K562 (cell line): ENCODE measurements around the gene SLC28A1. TPM values are rescaled to one million over a fixed set of nuclear protein-coding genes. Genes with fewer than 3 reads are reported as not detected.

Source experiments
- ATAC-seq: fragments of 200-7000 bp; cut with Tn5 transposase; 3 replicates; pipeline ENCODE4 v1.9.1; 2020; ENCODE audit warnings: moderate library complexity
- BruUV-seq: library from RNA; stranded (reverse); fragments of 400-500 nt; replicated peaks from 2 replicates; lab custom pipeline; 2021; lab: Mats Ljungman, UMichigan
- CTCF ChIA-PET: fragments of 300-600 bp; formaldehyde crosslinking; extraction: SDS; loops from one replicate; lab custom pipeline; 2021; ENCODE audit warnings: low intra/inter-chr PET ratio; lab: Yijun Ruan, JAX
- POLR2A ChIA-PET: fragments of 300-600, 350-650 bp; sonication (Branson Sonifier 250); formaldehyde crosslinking; extraction: SDS; loops from one replicate; lab custom pipeline; 2021; ENCODE audit warnings: antibody characterized with exemption, inconsistent platforms; lab: Yijun Ruan, JAX
- DNase-seq, 4 experiments: peaks; one replicate each; pipeline versions ENCODE4 v3.0.0 to v3.0.0-alpha.2; 2011 to 2018; ENCODE audit warnings: low spot score in 3 of 4, mixed read lengths in 3 of 4; ENCODE audit errors: extremely low read depth in 1 of 4
- FAIRE-seq: peaks from 2 replicates; lab custom pipeline; 2011; peaks lifted over from hg19 to GRCh38; lab: Jason Lieb, UNC
- H2AFZ ChIP-seq: 2 replicates; pipeline ENCODE4 v1.6.0; 2011; ENCODE audit warnings: low read depth, low read length, control low read depth, inconsistent platforms
- H3K27ac ChIP-seq: fragments of 200-600 bp; 3 replicates; pipeline ENCODE4 v1.8.0; 2011; ENCODE audit warnings: low read depth, mild to moderate bottlenecking, control low read depth, inconsistent platforms, low read length, moderate library complexity, mixed read lengths; ENCODE audit errors: extremely low read depth
- H3K27me3 ChIP-seq, 2 experiments: fragments of 300-600 bp in 1 of 2; 2 replicates in 1 of 2; 3 replicates in 1 of 2; pipeline versions ENCODE4 v1.6.0 to v1.8.0; 2011; ENCODE audit warnings: inconsistent platforms in 2 of 2, low read length in 2 of 2, mild to moderate bottlenecking in 1 of 2, mixed read lengths in 1 of 2, moderate library complexity in 1 of 2; ENCODE audit not compliant: control insufficient read depth in 2 of 2, insufficient read depth in 2 of 2
- H3K36me3 ChIP-seq: fragments of 300-600 bp; 3 replicates; pipeline ENCODE4 v1.8.0; 2011; ENCODE audit warnings: mild to moderate bottlenecking, low read length, inconsistent platforms; ENCODE audit not compliant: control insufficient read depth, insufficient read depth
- H3K4me1 ChIP-seq, 2 experiments: fragments of 200-600 bp in 1 of 2; replicated peaks in 1 of 2; 2 replicates in 1 of 2; 3 replicates in 1 of 2; pipeline versions ENCODE4 v1.5.1 to v1.8.0; 2011; ENCODE audit warnings: inconsistent platforms in 2 of 2, low read length in 2 of 2, mild to moderate bottlenecking in 1 of 2, mixed read lengths in 1 of 2, moderate library complexity in 1 of 2; ENCODE audit not compliant: control insufficient read depth in 2 of 2, insufficient read depth in 2 of 2
- H3K4me2 ChIP-seq: 2 replicates; pipeline ENCODE4 v1.6.1; 2011; ENCODE audit warnings: low read length, control low read depth, inconsistent platforms, mixed read lengths; ENCODE audit not compliant: insufficient read depth
- H3K4me3 ChIP-seq: fragments of 200-600 bp; sonication (generic), shearing (Covaris generic); 2 replicates; pipeline ENCODE4 v1.5.1; 2016; ENCODE audit warnings: control low read depth, inconsistent platforms
- H3K79me2 ChIP-seq: fragments of 200-600 bp; 3 replicates; pipeline ENCODE4 v1.8.0; 2011; ENCODE audit warnings: low read length, inconsistent platforms; ENCODE audit not compliant: control insufficient read depth, insufficient read depth
- H3K9ac ChIP-seq, 2 experiments: 2 replicates each; pipeline versions ENCODE4 v1.6.0 to v1.6.1; 2011; ENCODE audit warnings: low read depth in 2 of 2, low read length in 2 of 2, control low read depth in 1 of 2, inconsistent platforms in 1 of 2, mild to moderate bottlenecking in 1 of 2, mixed read lengths in 1 of 2; ENCODE audit not compliant: insufficient read depth in 1 of 2
- H3K9me1 ChIP-seq: one replicate; pipeline ENCODE4 v1.6.0; 2011; ENCODE audit warnings: inconsistent platforms, mild to moderate bottlenecking, low read length, moderate library complexity; ENCODE audit not compliant: control insufficient read depth, insufficient read depth
- H3K9me3 ChIP-seq: replicated peaks from 2 replicates; pipeline ENCODE4 v1.5.1; 2011; ENCODE audit warnings: low read depth, low read length, inconsistent platforms; ENCODE audit not compliant: control insufficient read depth, insufficient read depth
- H4K20me1 ChIP-seq: replicated peaks from 2 replicates; pipeline ENCODE4 v1.6.1; 2011; ENCODE audit warnings: low read length, inconsistent platforms, mixed read lengths; ENCODE audit not compliant: control insufficient read depth, insufficient read depth
- ADNP ChIP-seq: fragments of 200-800 bp; sonication (Bioruptor generic); IDR thresholded peaks from 2 replicates; pipeline ENCODE4 v1.6.1; 2016; ENCODE audit warnings: missing genetic modification characterization, missing compliant biosample characterization
- ARID1B ChIP-seq: fragments of 450-650 bp; IDR thresholded peaks from 2 replicates; pipeline ENCODE4 v1.6.1; 2016; ENCODE audit warnings: antibody characterized with exemption, mild to moderate bottlenecking, inconsistent platforms
- BCOR ChIP-seq: fragments of 450-650 bp; IDR thresholded peaks from 2 replicates; pipeline ENCODE4 v1.6.1; 2016
- BHLHE40 ChIP-seq: IDR thresholded peaks from 2 replicates; pipeline ENCODE4 v1.6.1; 2011; ENCODE audit warnings: low read length, improper control_type of control experiment
- CREB1 ChIP-seq, 2 experiments: sonication (generic) in 1 of 2; formaldehyde crosslinking in 1 of 2; IDR thresholded peaks; 2 replicates each; pipeline versions ENCODE4 v1.6.1 to v1.8.0; 2012 to 2022; ENCODE audit warnings: inconsistent platforms in 1 of 2, mild to moderate bottlenecking in 1 of 2, missing genetic modification reagents in 1 of 2, moderate library complexity in 1 of 2
- FOS ChIP-seq: IDR thresholded peaks from 3 replicates; pipeline ENCODE4 v1.6.1; 2011; ENCODE audit not compliant: insufficient read length; ENCODE audit errors: extremely low read depth
- HDAC1 ChIP-seq, 2 experiments: fragments of 450-650 bp; IDR thresholded peaks; 2 replicates each; pipeline ENCODE4 v1.6.1; 2016 to 2017; ENCODE audit warnings: inconsistent platforms in 1 of 2, mild to moderate bottlenecking in 1 of 2, moderate library complexity in 1 of 2
- JUND ChIP-seq, 2 experiments: IDR thresholded peaks; 2 replicates in 1 of 2; 3 replicates in 1 of 2; pipeline ENCODE4 v1.6.1; 2011; ENCODE audit warnings: borderline replicate concordance in 2 of 2, low read depth in 2 of 2, low read length in 2 of 2, improper control_type of control experiment in 1 of 2, missing biosample characterization in 1 of 2, missing genetic modification characterization in 1 of 2, missing genetic modification reagents in 1 of 2
- KDM1A ChIP-seq, 2 experiments: fragments of 450-650 bp; IDR thresholded peaks; 2 replicates each; pipeline ENCODE4 v1.6.1; 2016; ENCODE audit warnings: mild to moderate bottlenecking in 2 of 2
- POLR2A ChIP-seq: fragments of 450-650 bp; conservative IDR thresholded peaks from 2 replicates; pipeline ENCODE4 v1.6.1; 2016
- POLR3G ChIP-seq: IDR thresholded peaks from 2 replicates; pipeline ENCODE4 v1.6.1; 2011; ENCODE audit not compliant: insufficient read length, insufficient replicate concordance; ENCODE audit errors: extremely low read depth
- PRPF4 ChIP-seq: fragments of 200-400 bp; formaldehyde crosslinking; IDR thresholded peaks from one replicate; pipeline ENCODE4 v1.6.1; 2017; ENCODE audit warnings: low read length, low read depth, mild to moderate bottlenecking; ENCODE audit not compliant: insufficient read depth, poor library complexity, severe bottlenecking
- RB1 ChIP-seq: fragments of 450-650 bp; IDR thresholded peaks from 2 replicates; pipeline ENCODE4 v1.6.1; 2017; ENCODE audit warnings: low read depth, mild to moderate bottlenecking
- RCOR1 ChIP-seq, 2 experiments: IDR thresholded peaks; 2 replicates each; pipeline ENCODE4 v1.6.1; 2012; ENCODE audit warnings: low read depth in 2 of 2, low read length in 2 of 2, borderline replicate concordance in 1 of 2, improper control_type of control experiment in 1 of 2
- SMARCA5 ChIP-seq: fragments of 450-650 bp; IDR thresholded peaks from 2 replicates; pipeline ENCODE4 v1.6.1; 2016
- SRSF9 ChIP-seq: fragments of 200-400 bp; formaldehyde crosslinking; IDR thresholded peaks from 2 replicates; pipeline ENCODE4 v1.6.1; 2017; ENCODE audit warnings: low read depth, low read length, borderline replicate concordance
- ZEB2 ChIP-seq: fragments of 450-650 bp; IDR thresholded peaks from 2 replicates; pipeline ENCODE4 v1.6.1; 2016
- ZNF79 ChIP-seq: fragments of 250-450 bp; sonication (Bioruptor Pico); IDR thresholded peaks from 2 replicates; pipeline ENCODE4 v1.4.0; 2020; ENCODE audit warnings: low read depth, mild to moderate bottlenecking, moderate library complexity
- ZSCAN29 ChIP-seq: fragments of 450-650 bp; IDR thresholded peaks from 2 replicates; pipeline ENCODE4 v1.6.1; 2017
- WGBS: fragments of 100-300 bp; shearing (Covaris generic); methylation state at CpG from one replicate; pipeline ENCODE4 v1.1.6; 2016; ENCODE audit warnings: low coverage, mixed read lengths; ENCODE audit not compliant: insufficient coverage; ENCODE audit errors: missing lambda C conversion rate; 5-methylcytosine and 5-hydroxymethylcytosine counted together
- in situ Hi-C: fragments of 300-500 bp; cut with MboI; formaldehyde crosslinking; loops from 4 replicates; pipeline ENCODE4 v1.15.0; 2018; ENCODE audit warnings: inconsistent platforms, mixed read lengths
- intact Hi-C: fragments of 100-400 bp; cut with micrococcal nuclease; formaldehyde crosslinking; loops from 2 replicates; pipeline ENCODE4 v1.14.2; 2022
- polyA plus RNA-seq, 8 experiments: library from polyadenylated mRNA; depleted of rRNA in 4 of 8; stranded (reverse) in 5 of 8; unstranded in 3 of 8; fragments of >200 nt; fragmentation: Nextera tagmentation in 2 of 8; fragmentation: Illumina TruSeq in 1 of 8; extraction: Ambion mirVana in 2 of 8; extraction: Trizol in 1 of 8; gene quantifications; 2 replicates each; pipeline versions ENCODE4 v1.2.1 to v1.2.3, GENCODE V29; 2011 to 2014; ENCODE audit warnings: inconsistent platforms in 1 of 8, missing spikeins in 1 of 8
- total RNA-seq, 7 experiments: library from RNA; depleted of rRNA in 6 of 7; stranded (reverse); fragments of >200 nt in 6 of 7; fragmentation: Illumina TruSeq in 2 of 7; extraction: Trizol in 2 of 7; gene quantifications; 2 replicates each; pipeline versions ENCODE4 v1.2.1 to v1.2.3, GENCODE V29; 2011 to 2021; ENCODE audit warnings: low replicate concordance in 1 of 7
- TF ChIP-seq, protein P1 (sequence below): conservative IDR thresholded peaks from 2 replicates; pipeline ENCODE4 v1.6.1; 2011; ENCODE audit warnings: low read depth, mild to moderate bottlenecking, low read length; ENCODE audit not compliant: control insufficient read depth
- TF ChIP-seq, protein P2 (sequence below): sonication (generic); formaldehyde crosslinking; IDR thresholded peaks from 2 replicates; pipeline ENCODE4 v1.8.0; 2022; ENCODE audit warnings: missing genetic modification reagents, mild to moderate bottlenecking, moderate library complexity, borderline replicate concordance

Gene SLC28A1
- total and polyA plus RNA-seq, 9 of the 15 experiments (the other 6 are each of a cell fraction or from before 2014, with no cell fraction given): 0.04 TPM; not detected in 8

DNA sequence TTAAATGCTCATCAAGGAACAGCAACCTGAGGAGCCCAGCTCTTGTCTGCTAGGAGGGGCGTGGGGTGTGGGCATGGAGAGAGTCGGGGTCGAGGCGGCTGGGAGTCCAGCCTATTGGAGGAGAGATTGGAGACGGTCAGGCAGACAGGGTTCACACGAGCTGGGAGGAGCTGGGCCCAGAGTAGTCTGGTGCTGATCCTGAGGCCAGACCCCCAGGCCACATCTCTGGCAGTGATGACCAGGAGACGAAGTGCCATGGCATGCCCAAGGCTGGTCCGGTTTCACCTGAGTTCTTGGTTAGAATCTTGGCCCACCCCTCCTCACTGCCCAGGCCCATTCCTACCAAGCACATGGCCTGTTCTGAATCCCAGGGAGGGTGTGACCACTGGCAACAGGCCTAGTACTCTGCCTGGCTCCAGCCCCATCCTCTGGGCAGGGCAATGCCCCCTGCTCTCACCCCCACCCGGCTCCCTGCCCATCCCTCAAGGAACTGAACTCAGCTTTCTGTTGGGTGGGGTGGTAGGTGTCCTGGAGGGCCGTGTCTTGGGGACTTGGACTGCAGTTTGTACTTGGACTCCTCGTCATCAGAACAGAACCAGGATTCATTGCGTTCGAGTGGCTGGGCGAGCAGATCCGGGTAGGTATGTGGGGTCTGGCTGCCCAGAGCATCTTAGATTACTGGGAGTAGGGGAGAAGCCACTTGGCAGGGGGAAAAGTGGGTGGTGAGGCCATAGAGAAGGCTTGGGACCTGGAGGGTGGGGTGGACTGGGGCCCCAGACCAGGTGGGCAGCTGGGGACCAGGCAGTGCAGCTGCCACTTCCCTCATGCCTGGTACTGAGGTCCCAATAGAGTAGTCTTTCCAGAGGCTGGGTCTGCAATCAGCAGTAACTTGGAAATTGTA lies 20.8 kb downstream of the SLC28A1 start (continued):
- TF ChIP-seq JUND (IDR thresholded peaks at IDR 0.05; ENCODE audit: borderline replicate concordance, low read depth, low read length): no peak
- TF ChIP-seq JUND (tag; IDR thresholded peaks at IDR 0.05; ENCODE audit: borderline replicate concordance, low read depth, low read length): no peak
- TF ChIP-seq, protein P1, sequence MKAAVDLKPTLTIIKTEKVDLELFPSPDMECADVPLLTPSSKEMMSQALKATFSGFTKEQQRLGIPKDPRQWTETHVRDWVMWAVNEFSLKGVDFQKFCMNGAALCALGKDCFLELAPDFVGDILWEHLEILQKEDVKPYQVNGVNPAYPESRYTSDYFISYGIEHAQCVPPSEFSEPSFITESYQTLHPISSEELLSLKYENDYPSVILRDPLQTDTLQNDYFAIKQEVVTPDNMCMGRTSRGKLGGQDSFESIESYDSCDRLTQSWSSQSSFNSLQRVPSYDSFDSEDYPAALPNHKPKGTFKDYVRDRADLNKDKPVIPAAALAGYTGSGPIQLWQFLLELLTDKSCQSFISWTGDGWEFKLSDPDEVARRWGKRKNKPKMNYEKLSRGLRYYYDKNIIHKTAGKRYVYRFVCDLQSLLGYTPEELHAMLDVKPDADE: no peak
- no peak for TF ChIP-seq RCOR1 (IDR thresholded peaks at IDR 0.05; ENCODE audit: borderline replicate concordance in 1 of 2, low read depth in 2 of 2, low read length in 2 of 2)
- no peak for TF ChIP-seq ZNF79
- no peak for TF ChIP-seq SRSF9
- no peak for TF ChIP-seq ARID1B
- TF ChIP-seq PRPF4: no peak

DNA sequence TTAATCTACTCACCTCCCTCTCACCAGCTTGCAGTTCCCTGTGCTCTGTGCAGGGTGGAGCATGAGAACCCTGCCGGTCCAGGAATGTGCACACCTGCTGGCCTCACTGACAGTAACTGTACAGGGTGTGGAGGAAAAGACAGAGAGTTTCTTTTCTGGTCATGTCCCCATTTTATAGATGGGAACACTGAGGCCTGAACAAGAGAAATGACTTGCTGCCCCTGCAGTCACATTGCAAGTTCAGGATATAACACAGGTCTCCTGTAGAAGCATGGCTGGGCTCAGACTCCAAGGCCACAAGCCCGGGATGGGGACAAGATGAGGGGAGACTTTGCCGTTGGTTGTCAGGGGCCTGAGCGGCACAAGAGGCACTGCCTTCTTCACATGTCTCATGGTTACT lies 23.3 kb downstream of the SLC28A1 start:
- H3K36me3 ChIP-seq: no peaks in the 10 kb centered on the region
- intact Hi-C loops (no loop called here), in situ Hi-C loops (no loop called here)
- no peak overlapping the region for H3K9ac ChIP-seq
- WGBS: 51% methylated on average over 4 of the region's 4 CpGs
- no peak for FAIRE-seq
- POLR2A ChIA-PET: interaction anchor here (1.1 kb wide), 1 partner anchor 15 kb away, joined by 3 read pairs; no protein-coding TSS in a partner anchor
- no peaks in the 10 kb centered on the region for H4K20me1 ChIP-seq
- no peak for ATAC-seq
- H3K4me2 ChIP-seq: no peak overlapping the region
- peaks cover 18 to 19% of the 10 kb centered on the region in 2 experiments; a peak in 4 of 5 replicates for H3K4me1 ChIP-seq
- peaks cover 2% of the 10 kb centered on the region for H3K9me1 ChIP-seq
- no peak overlapping the region for H3K27ac ChIP-seq
- H3K9me3 ChIP-seq: no peaks in the 10 kb centered on the region
- H2AFZ ChIP-seq: no peak overlapping the region
- no peak for DNase-seq
- no peaks in the 10 kb centered on the region for H3K79me2 ChIP-seq
- CTCF ChIA-PET: no interaction called here
- H3K4me3 ChIP-seq: no peak overlapping the region
- BruUV-seq: no TSS peak
- H3K27me3 ChIP-seq: no peaks in the 10 kb centered on the region
- TF ChIP-seq BHLHE40 (no peak), CREB1 (IDR thresholded peaks at IDR 0.05) (no peak), CREB1 (CRISPR knock-in tag; IDR thresholded peaks at IDR 0.05) (no peak), BCOR (peak; percentile 99), ADNP (peak; percentile 92), ZEB2 (no peak), ZSCAN29 (no peak), SMARCA5 (peak; percentile 93), KDM1A (IDR thresholded peaks at IDR 0.05) (peak; percentile 84 to 94), HDAC1 (IDR thresholded peaks at IDR 0.05) (0 out of 4 replicates have a peak, but pooled peaks of 1 of the 2 experiments have one; percentile 41), FOS (no peak), RB1 (no peak), POLR3G (no peak), POLR2A (no peak)
- TF ChIP-seq, protein P2, sequence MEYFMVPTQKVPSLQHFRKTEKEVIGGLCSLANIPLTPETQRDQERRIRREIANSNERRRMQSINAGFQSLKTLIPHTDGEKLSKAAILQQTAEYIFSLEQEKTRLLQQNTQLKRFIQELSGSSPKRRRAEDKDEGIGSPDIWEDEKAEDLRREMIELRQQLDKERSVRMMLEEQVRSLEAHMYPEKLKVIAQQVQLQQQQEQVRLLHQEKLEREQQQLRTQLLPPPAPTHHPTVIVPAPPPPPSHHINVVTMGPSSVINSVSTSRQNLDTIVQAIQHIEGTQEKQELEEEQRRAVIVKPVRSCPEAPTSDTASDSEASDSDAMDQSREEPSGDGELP: no peak
